BE2C (cell line): ENCODE data around the gene OR1J1.
A peak's percentile ranks its signal among the peaks of the same experiment; 100 is the strongest.

ENCODE experiments used
- DNase-seq: peaks from one replicate; pipeline ENCODE4 v3.0.0-alpha.2; 2020
- H3K27me3 ChIP-seq: fragments of 250-450 bp; sonication (Bioruptor Pico); 2 replicates; pipeline ENCODE4 v1.5.1; 2020; ENCODE audit warnings: mild to moderate bottlenecking
- H3K36me3 ChIP-seq: fragments of 250-450 bp; sonication (Bioruptor Pico); 2 replicates; pipeline ENCODE4 v1.5.1; 2020; ENCODE audit warnings: mild to moderate bottlenecking
- H3K4me1 ChIP-seq: fragments of 250-450 bp; sonication (Bioruptor Pico); 2 replicates; pipeline ENCODE4 v1.5.1; 2020
- H3K4me3 ChIP-seq: 2 replicates; pipeline ENCODE4 v1.5.1; 2011; ENCODE audit warnings: low read depth, low read length
- H3K9me3 ChIP-seq: fragments of 250-450 bp; sonication (Bioruptor Pico); 2 replicates; pipeline ENCODE4 v1.5.1; 2020
- CTCF ChIP-seq: IDR thresholded peaks from 2 replicates; pipeline ENCODE4 v1.5.1; 2012; ENCODE audit warnings: mild to moderate bottlenecking, low read depth, low read length

The OR1J1 gene

GRCh38 chr9:122474561-122474960, 3.2 kb downstream of the OR1J1 start:
- Histone ChIP-seq H3K4me1 (no peaks in the 10 kb centered on the region), H3K4me3 (no peak overlapping the region), H3K27me3 (peaks cover 10% of the 10 kb centered on the region), H3K36me3 (no peaks in the 10 kb centered on the region), H3K9me3 (no peaks in the 10 kb centered on the region)
- DNase-seq = no peak
- TF ChIP-seq CTCF = no peak

DNA sequence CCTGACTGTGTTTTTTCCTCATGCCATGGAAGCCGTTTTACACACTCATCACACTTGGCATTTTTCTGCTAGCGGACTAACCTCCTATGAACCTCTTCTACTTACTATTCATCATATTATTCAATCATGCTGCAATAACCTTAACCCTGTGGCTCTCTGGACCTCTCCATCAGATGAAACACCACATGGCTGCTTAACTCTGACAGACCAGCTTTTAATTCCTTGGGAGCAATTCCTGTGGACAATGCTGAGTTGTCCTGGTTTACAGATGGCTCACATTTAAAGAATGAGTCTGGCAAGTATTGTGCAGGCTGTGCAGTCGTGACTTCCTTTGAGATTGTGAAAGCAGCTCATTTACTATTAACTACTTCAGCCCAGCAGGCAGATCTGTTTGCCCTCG, 9.0 kb downstream of the OR1J1 start:
- DNase-seq = no peak
- H3K4me1 ChIP-seq = no peaks in the 10 kb centered on the region

DNA sequence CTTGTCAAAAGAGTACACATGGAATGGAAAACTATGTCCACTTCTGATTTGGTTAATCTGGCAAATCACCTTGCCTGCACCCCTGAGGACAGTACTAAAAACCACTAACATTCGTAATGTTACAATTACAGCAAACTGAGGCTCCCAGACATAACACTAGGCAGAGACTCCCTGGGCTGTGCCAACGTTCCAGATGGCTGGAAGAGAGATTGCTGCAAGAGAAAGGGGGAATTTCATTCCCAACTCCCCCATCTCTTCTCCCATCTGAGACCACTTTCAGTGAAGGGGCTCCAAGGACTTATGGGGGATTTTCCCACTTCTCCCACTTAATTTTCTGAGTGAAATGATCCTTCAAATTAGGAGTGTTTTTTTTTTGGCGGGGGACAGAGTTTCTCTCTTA, 11.3 kb downstream of the OR1J1 start:
- no peak for TF ChIP-seq CTCF
- H3K4me1 ChIP-seq = no peaks in the 10 kb centered on the region
- H3K4me3 ChIP-seq = no peak overlapping the region
- H3K36me3 ChIP-seq = no peaks in the 10 kb centered on the region
- no peaks in the 10 kb centered on the region for H3K9me3 ChIP-seq
- H3K27me3 ChIP-seq = peaks cover 6% of the 10 kb centered on the region; the same call in 1 of the 2 replicates
- no peak for DNase-seq

More for the DNA sequence above, 9.0 kb downstream of the OR1J1 start:
- Histone ChIP-seq H3K4me3 (no peak overlapping the region), H3K36me3 (no peaks in the 10 kb centered on the region), H3K9me3 (no peaks in the 10 kb centered on the region), H3K27me3 (peaks cover 6% of the 10 kb centered on the region; the same call in 1 of the 2 replicates)
- no peak for TF ChIP-seq CTCF

- Histone ChIP-seq H3K36me3 (no peaks in the 10 kb centered on the region), H3K4me3 (peak overlapping the region; percentile 64), H3K27me3 (peaks cover 6% of the 10 kb centered on the region; the same call in 1 of the 2 replicates), H3K4me1 (no peaks in the 10 kb centered on the region), H3K9me3 (no peaks in the 10 kb centered on the region)
- TF ChIP-seq CTCF = peak; percentile 88
- DNase-seq = peak; percentile 75
Measured at GRCh38 chr9:122464633-122465567, 12.8 kb downstream of the OR1J1 start.

GRCh38 chr9:122463828-122464632, 13.7 kb downstream of the OR1J1 start:
- Histone ChIP-seq H3K9me3 (no peaks in the 10 kb centered on the region), H3K4me1 (no peaks in the 10 kb centered on the region), H3K36me3 (no peaks in the 10 kb centered on the region), H3K4me3 (peak overlapping the region; percentile 64), H3K27me3 (peaks cover 8% of the 10 kb centered on the region; the same call in 1 of the 2 replicates)
- peak; percentile 83 for TF ChIP-seq CTCF
- peak; percentile 88 for DNase-seq

GRCh38 chr9:122457787-122458186, 19.9 kb downstream of the OR1J1 start:
- Histone ChIP-seq H3K36me3 (no peaks in the 10 kb centered on the region), H3K4me3 (no peak overlapping the region), H3K4me1 (no peaks in the 10 kb centered on the region), H3K27me3 (peaks cover 3% of the 10 kb centered on the region; the same call in 1 of the 2 replicates), H3K9me3 (no peaks in the 10 kb centered on the region)
- DNase-seq = no peak
- TF ChIP-seq CTCF = no peak
